ENCODE measurements around the gene C1orf21. TPM values are rescaled to one million over a fixed set of nuclear protein-coding genes. Genes with fewer than 3 reads are reported as not detected.

Gene C1orf21
- total and polyA plus RNA-seq, 2 donors (not counting 1 experiment from before 2014, with no cell fraction given), result 53.0 to 95.4 TPM

GRCh38 chr1:184388319-184388889, 1.6 kb downstream of the C1orf21 start:
- peak overlapping the region; percentile 47 to 97 (median 74) for H3K4me3 ChIP-seq (replicated peaks in 1 of 4; ENCODE audit: control extremely low read depth in 1 of 4, insufficient read depth in 1 of 4, low read depth in 3 of 4, low read length in 4 of 4)
- H3K36me3 ChIP-seq (ENCODE audit: control insufficient read depth, insufficient read depth, low read length), result no peaks in the 10 kb centered on the region
- H3K4me1 ChIP-seq (ENCODE audit: control insufficient read depth, extremely low read depth, insufficient read depth, low read length), result peaks cover 2% of the 10 kb centered on the region
- peak; percentile 62 to 84 for DNase-seq (ENCODE audit: low read depth in 2 of 2)
- H3K9ac ChIP-seq (ENCODE audit: insufficient read depth, low read length), result no peak overlapping the region
- H3K9me3 ChIP-seq (ENCODE audit: control insufficient read depth, insufficient read depth, low read depth, low read length), result no peaks in the 10 kb centered on the region
- peaks cover 45% of the 10 kb centered on the region for H3K79me2 ChIP-seq (ENCODE audit: control insufficient read depth, insufficient read depth, low read length)
- H3K27me3 ChIP-seq (ENCODE audit: control insufficient read depth, insufficient read depth, low read length), result no peaks in the 10 kb centered on the region
- H4K20me1 ChIP-seq (ENCODE audit: control insufficient read depth, extremely low read depth, insufficient read depth, low read length), result no peaks in the 10 kb centered on the region
- H3K4me2 ChIP-seq (ENCODE audit: extremely low read depth, insufficient read depth, low read length), result peak overlapping the region; percentile 67
- H3K27ac ChIP-seq (ENCODE audit: insufficient read depth, low read length), result peak overlapping the region; percentile 65
- TF ChIP-seq CTCF (conservative IDR thresholded peaks at IDR 0.05 in 1 of 2, IDR thresholded peaks at IDR 0.05 in 1 of 2; ENCODE audit: low read depth in 1 of 2, low read length in 2 of 2), result no peak
- no peak for TF ChIP-seq EZH2 (IDR thresholded peaks at IDR 0.05; ENCODE audit: low read length, missing control alignments)
- H2AFZ ChIP-seq (ENCODE audit: low read length), result no peak overlapping the region

DNA sequence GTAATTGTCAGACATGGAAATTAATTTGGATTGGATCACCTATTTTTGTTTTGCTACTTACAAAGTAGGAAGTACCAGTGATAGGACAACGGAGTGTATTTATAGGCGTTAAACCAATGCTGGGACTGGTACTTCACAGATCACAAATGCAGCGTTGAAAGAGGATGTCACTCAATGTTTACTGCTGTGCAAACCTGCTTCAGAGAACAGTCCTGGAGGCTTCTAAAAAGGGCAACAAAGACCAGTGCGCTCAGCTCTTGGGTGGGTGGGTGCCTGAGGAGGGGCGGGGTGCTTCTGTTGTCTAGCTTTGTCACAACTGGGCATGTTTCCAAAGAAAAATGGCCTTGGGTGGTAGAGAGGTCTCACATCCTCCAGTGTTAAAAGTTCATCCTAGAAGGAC, 2.1 kb downstream of the C1orf21 start:
- Histone ChIP-seq H2AFZ (ENCODE audit: low read length) (no peak overlapping the region), H3K27me3 (ENCODE audit: control insufficient read depth, insufficient read depth, low read length) (no peaks in the 10 kb centered on the region), H3K9ac (ENCODE audit: insufficient read depth, low read length) (no peak overlapping the region), H3K4me2 (ENCODE audit: extremely low read depth, insufficient read depth, low read length) (peak overlapping the region; percentile 67), H3K27ac (ENCODE audit: insufficient read depth, low read length) (peak overlapping the region; percentile 42), H4K20me1 (ENCODE audit: control insufficient read depth, extremely low read depth, insufficient read depth, low read length) (no peaks in the 10 kb centered on the region), H3K79me2 (ENCODE audit: control insufficient read depth, insufficient read depth, low read length) (peaks cover 46% of the 10 kb centered on the region), H3K4me1 (ENCODE audit: control insufficient read depth, extremely low read depth, insufficient read depth, low read length) (peaks cover 2% of the 10 kb centered on the region), H3K4me3 (replicated peaks in 1 of 4; ENCODE audit: control extremely low read depth in 1 of 4, insufficient read depth in 1 of 4, low read depth in 3 of 4, low read length in 4 of 4) (peak overlapping the region; percentile 47 to 97 (median 74)), H3K36me3 (ENCODE audit: control insufficient read depth, insufficient read depth, low read length) (no peaks in the 10 kb centered on the region), H3K9me3 (ENCODE audit: control insufficient read depth, insufficient read depth, low read depth, low read length) (no peaks in the 10 kb centered on the region)
- DNase-seq (ENCODE audit: low read depth in 2 of 2), result no peak
- TF ChIP-seq EZH2 (IDR thresholded peaks at IDR 0.05; ENCODE audit: low read length, missing control alignments) (no peak), CTCF (conservative IDR thresholded peaks at IDR 0.05 in 1 of 2, IDR thresholded peaks at IDR 0.05 in 1 of 2; ENCODE audit: low read depth in 1 of 2, low read length in 2 of 2) (no peak)

DNA sequence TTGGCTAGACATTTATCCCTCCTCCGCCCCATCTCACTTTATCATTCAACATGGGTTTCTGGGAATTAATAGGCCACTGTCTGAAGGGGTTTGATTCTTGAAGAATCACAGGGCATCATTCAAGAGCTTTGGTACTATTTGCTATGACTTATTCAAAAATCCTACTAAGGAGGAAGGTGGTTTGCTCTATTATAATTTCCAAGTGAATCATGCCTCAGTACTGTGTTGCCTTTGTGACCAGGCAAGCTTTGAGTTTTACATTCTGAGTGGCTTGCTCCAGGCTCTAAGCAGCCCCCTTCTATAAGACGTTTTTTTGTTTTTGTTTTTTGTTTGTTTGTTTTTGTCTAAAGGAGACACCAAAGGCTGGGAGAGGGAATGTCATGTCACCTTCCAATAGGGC, 2.6 kb downstream of the C1orf21 start:
- H3K4me3 ChIP-seq (replicated peaks in 1 of 4; ENCODE audit: control extremely low read depth in 1 of 4, insufficient read depth in 1 of 4, low read depth in 3 of 4, low read length in 4 of 4), result peak overlapping the region in 1 of 4 experiments; percentile 97
- H3K79me2 ChIP-seq (ENCODE audit: control insufficient read depth, insufficient read depth, low read length), result peaks cover 51% of the 10 kb centered on the region
- H3K27me3 ChIP-seq (ENCODE audit: control insufficient read depth, insufficient read depth, low read length), result no peaks in the 10 kb centered on the region

More for the DNA sequence above, 2.6 kb downstream of the C1orf21 start:
- peak in 1 of 2 donors; percentile 39 for DNase-seq (ENCODE audit: low read depth in 2 of 2)
- peaks cover 2% of the 10 kb centered on the region for H3K4me1 ChIP-seq (ENCODE audit: control insufficient read depth, extremely low read depth, insufficient read depth, low read length)
- TF ChIP-seq EZH2 (IDR thresholded peaks at IDR 0.05; ENCODE audit: low read length, missing control alignments) (no peak), CTCF (conservative IDR thresholded peaks at IDR 0.05 in 1 of 2, IDR thresholded peaks at IDR 0.05 in 1 of 2; ENCODE audit: low read depth in 1 of 2, low read length in 2 of 2) (no peak)
- no peaks in the 10 kb centered on the region for H3K36me3 ChIP-seq (ENCODE audit: control insufficient read depth, insufficient read depth, low read length)
- H3K27ac ChIP-seq (ENCODE audit: insufficient read depth, low read length), result no peak overlapping the region
- H3K9me3 ChIP-seq (ENCODE audit: control insufficient read depth, insufficient read depth, low read depth, low read length), result no peaks in the 10 kb centered on the region
- no peak overlapping the region for H2AFZ ChIP-seq (ENCODE audit: low read length)
- no peaks in the 10 kb centered on the region for H4K20me1 ChIP-seq (ENCODE audit: control insufficient read depth, extremely low read depth, insufficient read depth, low read length)
- no peak overlapping the region for H3K9ac ChIP-seq (ENCODE audit: insufficient read depth, low read length)
- H3K4me2 ChIP-seq (ENCODE audit: extremely low read depth, insufficient read depth, low read length), result peak overlapping the region; percentile 33

Data from fibroblast of lung (primary cell).